GM12878 (cell line): ENCODE measurements around the gene AMPH. TPM values are rescaled to one million over a fixed set of nuclear protein-coding genes. Genes with fewer than 3 reads are reported as not detected.

Source experiments
- ATF7 ChIP-seq: fragments of 450-650 bp; IDR thresholded peaks from 2 replicates; pipeline ENCODE4 v1.6.1; 2016; ENCODE audit warnings: low read depth, mild to moderate bottlenecking
- CBFB ChIP-seq: IDR thresholded peaks from 2 replicates; pipeline ENCODE4 v1.6.1; 2016; ENCODE audit warnings: antibody characterized with exemption, low read depth
- CREM ChIP-seq: IDR thresholded peaks from 2 replicates; pipeline ENCODE4 v1.6.1; 2014; ENCODE audit warnings: antibody characterized with exemption, low read depth
- ELK1 ChIP-seq: IDR thresholded peaks from 2 replicates; pipeline ENCODE4 v1.6.1; 2012; ENCODE audit warnings: low read depth, low read length, improper control_type of control experiment
- FOS ChIP-seq: IDR thresholded peaks from 3 replicates; pipeline ENCODE4 v1.6.1; 2011; ENCODE audit warnings: borderline replicate concordance; ENCODE audit not compliant: insufficient read length; ENCODE audit errors: extremely low read depth
- IRF3 ChIP-seq: fragments of 450-650 bp; IDR thresholded peaks from 2 replicates; pipeline ENCODE4 v1.6.1; 2014; ENCODE audit warnings: mild to moderate bottlenecking
- JUNB ChIP-seq: IDR thresholded peaks from 2 replicates; pipeline ENCODE4 v1.6.1; 2016; ENCODE audit warnings: antibody characterized with exemption, mild to moderate bottlenecking
- NRF1 ChIP-seq: conservative IDR thresholded peaks from 2 replicates; pipeline ENCODE4 v1.6.1; 2011; ENCODE audit warnings: mild to moderate bottlenecking, low read depth, low read length, improper control_type of control experiment
- PRDM15 ChIP-seq: fragments of 450-650 bp; formaldehyde crosslinking; IDR thresholded peaks from 2 replicates; pipeline ENCODE4 v1.4.0; 2020; ENCODE audit warnings: mild to moderate bottlenecking, moderate library complexity
- SREBF2 ChIP-seq: IDR thresholded peaks from 2 replicates; pipeline ENCODE4 v1.6.1; 2012; ENCODE audit warnings: mild to moderate bottlenecking, low read length
- SUZ12 ChIP-seq: fragments of 200-600 bp; sonication (generic); IDR thresholded peaks from one replicate; pipeline ENCODE4 v1.6.1; 2018; ENCODE audit warnings: antibody characterized with exemption, mild to moderate bottlenecking; ENCODE audit not compliant: unreplicated experiment
- TBL1XR1 ChIP-seq: IDR thresholded peaks from 2 replicates; pipeline ENCODE4 v1.6.1; 2012; ENCODE audit warnings: low read depth, low read length, improper control_type of control experiment
- ZNF622 ChIP-seq: fragments of 450-650 bp; IDR thresholded peaks from 2 replicates; pipeline ENCODE4 v1.6.1; 2017; ENCODE audit warnings: mild to moderate bottlenecking, inconsistent platforms
- polyA plus RNA-seq, 11 experiments: library from polyadenylated mRNA; depleted of rRNA in 4 of 11; unstranded in 6 of 11; stranded (reverse) in 5 of 11; fragments of >200 nt; fragmentation: Nextera tagmentation in 4 of 11; fragmentation: Illumina TruSeq in 1 of 11; extraction: Ambion mirVana in 4 of 11; extraction: Trizol in 1 of 11; gene quantifications; 1 replicate in 1 of 11; 2 replicates in 10 of 11; pipeline versions ENCODE4 v1.2.1 to v1.2.3, GENCODE V29; 2011 to 2016; ENCODE audit warnings: inconsistent platforms in 2 of 11, missing spikeins in 2 of 11, low read depth in 1 of 11
- total RNA-seq, 4 experiments: library from RNA; depleted of rRNA in 3 of 4; stranded (reverse); fragments of >200 nt in 3 of 4; fragmentation: Illumina TruSeq in 1 of 4; extraction: Trizol in 1 of 4; gene quantifications; 2 replicates each; pipeline versions ENCODE4 v1.2.1 to v1.2.3, GENCODE V29; 2013 to 2021

Gene AMPH
- total and polyA plus RNA-seq, 10 of the 15 experiments (the other 5 are each of a cell fraction or from before 2014, with no cell fraction given) = 0.03 to 0.24 (median 0.08) TPM; not detected in 2

- TF ChIP-seq PRDM15 (no peak), IRF3 (no peak), ELK1 (no peak), ATF7 (no peak), TBL1XR1 (no peak), JUNB (no peak), CREM (no peak), ZNF622 (no peak), FOS (no peak), NRF1 (no peak), CBFB (no peak), SREBF2 (no peak), SUZ12 (no peak)
Observed at GRCh38 chr7:38482521-38482920, 148.7 kb downstream of the AMPH start (continued).
